HepG2 (cell line): ENCODE measurements around the gene TNFRSF1B.

Source experiments
- ARNT ChIP-seq: fragments of 450-650 bp; IDR thresholded peaks from 2 replicates; pipeline ENCODE4 v1.6.1; 2017
- ATF4 ChIP-seq, 2 experiments: fragments of 450-650 bp in 1 of 2; sonication (generic) in 1 of 2; formaldehyde crosslinking; IDR thresholded peaks; 2 replicates each; pipeline versions ENCODE4 v1.5.0 to v1.8.0; 2020 to 2022; ENCODE audit warnings: mild to moderate bottlenecking in 1 of 2, missing genetic modification reagents in 1 of 2
- E2F1 ChIP-seq: sonication (generic); formaldehyde crosslinking; IDR thresholded peaks from 2 replicates; pipeline ENCODE4 v1.5.0; 2020; ENCODE audit warnings: missing genetic modification reagents
- MXI1 ChIP-seq: IDR thresholded peaks from 3 replicates; pipeline ENCODE4 v1.6.1; 2012; ENCODE audit warnings: low read depth, low read length, inconsistent platforms, borderline replicate concordance
- NCOR1 ChIP-seq: fragments of 200-600 bp; sonication (generic); IDR thresholded peaks from 2 replicates; pipeline ENCODE4 v1.7.0; 2017; ENCODE audit warnings: antibody characterized with exemption, low read length, borderline replicate concordance
- POLR2A ChIP-seq, 2 experiments: IDR thresholded peaks; 2 replicates each; pipeline ENCODE4 v1.6.1; 2011; ENCODE audit warnings: low read depth in 2 of 2, low read length in 2 of 2, mild to moderate bottlenecking in 1 of 2, moderate library complexity in 1 of 2; ENCODE audit not compliant: insufficient read depth in 1 of 2
- POLR2AphosphoS5 ChIP-seq: IDR thresholded peaks from 2 replicates; pipeline ENCODE4 v1.6.1; 2012; ENCODE audit warnings: low read depth, low read length
- RFX5 ChIP-seq: IDR thresholded peaks from 2 replicates; pipeline ENCODE4 v1.6.1; 2011; ENCODE audit warnings: low read depth, low read length, improper control_type of control experiment
- SP1 ChIP-seq, 2 experiments: fragments of 450-650 bp in 1 of 2; sonication (generic) in 1 of 2; formaldehyde crosslinking in 1 of 2; IDR thresholded peaks; 2 replicates each; pipeline versions ENCODE4 v1.4.0 to v1.6.1; 2016 to 2020; ENCODE audit warnings: missing genetic modification reagents in 1 of 2
- SPEN ChIP-seq: sonication (generic); formaldehyde crosslinking; IDR thresholded peaks from 2 replicates; pipeline ENCODE4 v1.5.1; 2020; ENCODE audit warnings: low read depth, mild to moderate bottlenecking, missing genetic modification reagents
- ZNF367 ChIP-seq: sonication (generic); formaldehyde crosslinking; IDR thresholded peaks from 2 replicates; pipeline ENCODE4 v1.4.0; 2020; ENCODE audit warnings: missing genetic modification reagents, borderline replicate concordance
- ZNF609 ChIP-seq: sonication (generic); formaldehyde crosslinking; IDR thresholded peaks from 2 replicates; pipeline ENCODE4 v1.4.0; 2020; ENCODE audit warnings: mild to moderate bottlenecking, missing genetic modification reagents, borderline replicate concordance
- ZNF639 ChIP-seq: conservative IDR thresholded peaks from 2 replicates; pipeline ENCODE4 v1.6.1; 2018; ENCODE audit warnings: missing genetic modification reagents

GRCh38 chr1:12152113-12152891 lies 14.5 kb upstream of the TNFRSF1B start:
- TF ChIP-seq SPEN = no peak
- TF ChIP-seq MXI1 = no peak
- TF ChIP-seq RFX5 = no peak
- TF ChIP-seq ZNF367 (CRISPR knock-in tag) = no peak
- TF ChIP-seq ZNF639 (CRISPR knock-in tag) = no peak
- TF ChIP-seq POLR2A (IDR thresholded peaks at IDR 0.05; ENCODE audit: insufficient read depth in 1 of 2, low read depth in 2 of 2, low read length in 2 of 2) = no peak
- no peak for TF ChIP-seq ARNT
- no peak for TF ChIP-seq SP1 (IDR thresholded peaks at IDR 0.05)
- no peak for TF ChIP-seq SP1 (CRISPR knock-in tag; IDR thresholded peaks at IDR 0.05)
- TF ChIP-seq ZNF609 (CRISPR knock-in tag) = no peak
- TF ChIP-seq ATF4 (CRISPR knock-in tag; IDR thresholded peaks at IDR 0.05) = no peak
- no peak for TF ChIP-seq POLR2AphosphoS5
- no peak for TF ChIP-seq E2F1 (CRISPR knock-in tag)
- no peak for TF ChIP-seq NCOR1
